ENCODE measurements around the gene PMM2.
"Not testable (repeated sequence)": the region's sequence is repeated elsewhere in the genome, so short reads cannot be mapped to it uniquely, and the experiment has no call there.

PMM2 gene

DNA sequence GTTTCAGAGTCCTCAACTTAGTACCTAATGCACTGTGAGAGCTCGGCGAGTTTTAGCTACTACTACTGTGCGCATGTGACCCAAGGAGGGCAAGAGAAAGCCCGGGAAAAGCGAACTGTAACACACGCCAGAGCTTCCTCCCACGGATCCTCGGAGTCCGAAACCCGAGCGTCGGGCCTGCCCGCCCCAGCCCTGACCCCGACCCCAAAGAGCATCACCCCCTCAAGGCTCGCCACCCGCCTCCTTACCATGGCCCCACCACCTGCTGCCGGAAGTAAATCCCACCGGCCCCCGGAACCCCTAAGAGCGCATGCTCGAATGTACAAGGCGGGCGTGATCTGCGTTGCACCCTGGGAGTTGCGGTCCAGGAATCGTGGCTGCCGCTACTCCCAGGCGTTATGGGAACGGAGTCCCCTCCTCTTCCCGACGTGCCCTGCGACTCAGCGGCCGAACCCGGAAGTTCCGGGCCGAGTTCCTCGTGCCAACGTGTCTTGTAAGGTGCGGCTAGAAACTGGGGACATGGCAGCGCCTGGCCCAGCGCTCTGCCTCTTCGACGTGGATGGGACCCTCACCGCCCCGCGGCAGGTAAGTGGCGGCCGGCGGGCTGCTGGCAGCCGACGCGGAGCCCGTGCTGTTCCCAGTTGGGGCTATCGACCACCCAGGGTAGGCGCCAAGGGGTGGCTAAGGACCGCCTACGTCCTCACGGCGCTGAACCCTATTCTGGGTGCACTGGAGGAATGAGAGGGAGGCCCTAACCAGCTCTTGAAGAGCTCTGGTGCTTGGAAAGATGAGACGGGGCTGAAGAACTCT lies at the start of gene PMM2, which contains the start of gene TMEM186:
Gene PMM2, plus strand, starts transcription at position 476 of the 810 bp plus-strand sequence. Its CDS starts 44 bp downstream, at position 520.
Gene TMEM186, minus strand, starts transcription at position 276 of the 810 bp plus-strand sequence. Its CDS starts 25 bp downstream, at position 251.
- no peaks in the 10 kb centered on the region for H3K27me3 ChIP-seq (replicated peaks)
- peaks cover 12% of the 10 kb centered on the region for H3K36me3 ChIP-seq (replicated peaks)
- TF ChIP-seq, protein P1, sequence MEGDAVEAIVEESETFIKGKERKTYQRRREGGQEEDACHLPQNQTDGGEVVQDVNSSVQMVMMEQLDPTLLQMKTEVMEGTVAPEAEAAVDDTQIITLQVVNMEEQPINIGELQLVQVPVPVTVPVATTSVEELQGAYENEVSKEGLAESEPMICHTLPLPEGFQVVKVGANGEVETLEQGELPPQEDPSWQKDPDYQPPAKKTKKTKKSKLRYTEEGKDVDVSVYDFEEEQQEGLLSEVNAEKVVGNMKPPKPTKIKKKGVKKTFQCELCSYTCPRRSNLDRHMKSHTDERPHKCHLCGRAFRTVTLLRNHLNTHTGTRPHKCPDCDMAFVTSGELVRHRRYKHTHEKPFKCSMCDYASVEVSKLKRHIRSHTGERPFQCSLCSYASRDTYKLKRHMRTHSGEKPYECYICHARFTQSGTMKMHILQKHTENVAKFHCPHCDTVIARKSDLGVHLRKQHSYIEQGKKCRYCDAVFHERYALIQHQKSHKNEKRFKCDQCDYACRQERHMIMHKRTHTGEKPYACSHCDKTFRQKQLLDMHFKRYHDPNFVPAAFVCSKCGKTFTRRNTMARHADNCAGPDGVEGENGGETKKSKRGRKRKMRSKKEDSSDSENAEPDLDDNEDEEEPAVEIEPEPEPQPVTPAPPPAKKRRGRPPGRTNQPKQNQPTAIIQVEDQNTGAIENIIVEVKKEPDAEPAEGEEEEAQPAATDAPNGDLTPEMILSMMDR (IDR thresholded peaks at IDR 0.05; ENCODE audit: low read depth, low read length, missing control alignments): no peak
- peak within 1 kb of the TSS; percentile 92 for H3K27ac ChIP-seq
- in situ Hi-C loops (cut with HindIII; ENCODE audit: low pct_ligation_motif_present, low sequenced_read_pairs): no loop called here
- H3K4me3 ChIP-seq (ENCODE audit: low read depth, low read length): peak within 1 kb of the TSS; percentile 98
- DNase-seq: peak; percentile 95

DNA sequence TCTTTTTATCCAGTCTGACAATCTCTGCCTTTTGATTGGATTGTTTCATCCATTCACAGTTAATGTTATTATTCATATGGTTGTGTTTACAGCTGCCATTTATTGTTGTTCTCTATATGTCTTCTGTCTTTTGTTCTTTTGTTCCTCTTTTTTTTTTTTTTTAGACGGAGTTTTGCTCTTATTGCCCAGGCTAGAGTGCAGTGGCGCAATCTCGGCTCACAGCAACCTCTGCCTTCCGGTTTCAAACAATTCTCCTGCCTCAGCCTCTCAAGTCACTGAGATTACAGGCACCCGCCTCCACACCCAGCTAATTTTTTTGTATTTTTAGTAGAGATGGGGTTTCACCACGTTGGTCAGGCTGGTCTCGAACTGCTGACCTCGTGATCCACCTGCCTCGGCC lies 48.7 kb upstream of the PMM2 start:
- H3K27ac ChIP-seq; H3K27me3 ChIP-seq (replicated peaks); H3K4me3 ChIP-seq (ENCODE audit: low read depth, low read length); H3K36me3 ChIP-seq (replicated peaks); DNase-seq; in situ Hi-C loops (cut with HindIII; ENCODE audit: low pct_ligation_motif_present, low sequenced_read_pairs): not testable (repeated sequence)

DNA sequence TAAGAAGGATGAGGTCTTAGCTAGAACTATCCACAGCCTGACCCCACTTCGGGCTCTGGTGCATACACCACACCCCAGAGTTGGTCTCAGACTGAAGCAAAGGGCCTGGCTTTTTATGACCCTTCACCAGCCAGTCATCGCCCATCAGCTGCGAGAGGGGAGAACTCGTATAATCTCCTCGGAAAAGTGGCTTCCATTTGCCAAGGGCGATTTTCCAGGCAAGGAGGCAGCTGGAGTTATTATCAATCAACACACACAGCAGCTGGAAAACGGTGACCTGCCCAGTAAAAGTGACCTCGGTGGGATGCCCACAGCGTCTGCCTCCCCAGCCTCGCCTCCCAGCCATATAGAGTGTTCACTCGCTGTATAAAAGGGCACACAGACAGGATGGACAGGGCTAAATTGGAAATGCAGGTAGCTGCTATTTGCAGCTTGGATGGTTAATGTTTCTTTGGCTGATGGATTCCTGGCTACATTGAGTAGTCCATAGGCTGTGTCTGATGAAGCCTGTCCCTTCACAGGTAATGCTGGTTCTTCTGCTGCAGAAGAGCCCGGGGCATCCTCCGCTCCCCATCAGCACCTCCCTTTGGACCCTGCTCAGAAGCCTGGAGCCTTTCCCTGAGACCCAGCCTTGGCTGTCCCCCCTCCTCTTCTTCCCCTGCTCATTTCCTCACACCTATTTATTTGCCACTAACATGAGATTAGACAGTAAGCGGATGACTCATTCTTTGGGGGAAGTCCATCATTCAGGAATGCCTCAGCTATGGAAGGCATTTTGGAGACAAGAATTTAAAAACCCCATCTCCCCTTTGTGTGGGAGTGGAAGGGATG lies 45.9 kb upstream of the PMM2 start:
- in situ Hi-C loops (cut with HindIII; ENCODE audit: low pct_ligation_motif_present, low sequenced_read_pairs): no loop called here
- Histone ChIP-seq H3K27me3 (replicated peaks) (no peaks in the 10 kb centered on the region), H3K4me3 (ENCODE audit: low read depth, low read length) (no peak overlapping the region), H3K27ac (no peak overlapping the region), H3K36me3 (replicated peaks) (no peaks in the 10 kb centered on the region)
- TF ChIP-seq, protein P1 (IDR thresholded peaks at IDR 0.05; ENCODE audit: low read depth, low read length, missing control alignments): no peak
- DNase-seq: peak; percentile 57

DNA sequence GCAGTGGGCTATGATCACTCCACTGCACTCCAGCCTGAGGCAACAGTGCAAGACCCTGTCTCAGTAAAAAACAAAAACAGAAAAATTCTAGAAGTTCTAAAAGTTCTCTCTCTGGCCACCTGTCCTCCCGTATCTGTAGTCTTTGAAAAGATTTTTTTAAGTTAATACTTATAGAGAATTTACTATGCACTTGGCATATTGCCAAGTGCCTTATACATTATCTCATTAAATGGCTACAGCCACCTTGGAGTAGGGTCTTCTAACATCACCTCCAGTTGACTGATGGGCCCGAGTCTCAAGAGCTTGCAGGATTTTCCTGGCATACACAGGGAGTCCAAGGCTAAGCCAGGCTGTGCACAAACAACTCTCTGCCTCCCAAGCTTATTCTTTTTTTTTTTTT lies 44.9 kb upstream of the PMM2 start:
- Histone ChIP-seq H3K27ac (no peak overlapping the region), H3K27me3 (replicated peaks) (no peaks in the 10 kb centered on the region), H3K4me3 (ENCODE audit: low read depth, low read length) (no peak overlapping the region), H3K36me3 (replicated peaks) (no peaks in the 10 kb centered on the region)
- in situ Hi-C loops (cut with HindIII; ENCODE audit: low pct_ligation_motif_present, low sequenced_read_pairs): no loop called here
- TF ChIP-seq, protein P1 (IDR thresholded peaks at IDR 0.05; ENCODE audit: low read depth, low read length, missing control alignments): no peak
- no peak for DNase-seq

DNA sequence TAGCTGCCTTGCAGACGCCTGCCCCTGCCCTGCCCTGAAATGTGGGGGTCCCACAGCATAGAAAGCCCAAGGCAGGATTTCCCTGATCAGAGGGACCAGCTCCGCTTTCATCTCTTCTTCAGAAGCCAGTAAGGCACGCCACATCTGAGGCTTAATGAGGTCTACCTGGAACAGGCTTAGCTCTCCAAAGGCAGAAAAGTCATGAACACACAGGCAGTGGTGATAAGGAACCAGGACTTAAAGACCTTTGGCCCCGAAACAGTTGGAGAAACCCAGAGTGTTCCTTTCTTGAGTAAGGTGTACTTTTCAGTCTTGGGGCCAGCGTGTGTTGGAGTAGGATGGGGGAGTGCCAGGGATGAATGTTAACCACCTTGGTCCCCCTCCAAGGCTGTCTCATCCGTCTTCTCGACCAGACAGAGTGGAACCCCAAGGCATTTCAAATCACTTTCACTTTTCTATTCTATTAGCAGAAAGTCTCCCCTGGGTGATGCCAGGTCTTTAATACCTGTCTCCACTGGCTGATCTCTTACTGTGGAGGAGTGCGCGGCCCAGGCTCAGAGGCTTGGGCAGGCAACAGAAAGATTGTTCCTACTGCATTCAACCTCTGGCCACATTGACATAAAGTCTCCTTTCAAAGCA lies 44.1 kb upstream of the PMM2 start:
- no peaks in the 10 kb centered on the region for H3K36me3 ChIP-seq (replicated peaks)
- TF ChIP-seq, protein P1 (IDR thresholded peaks at IDR 0.05; ENCODE audit: low read depth, low read length, missing control alignments): no peak

DNA sequence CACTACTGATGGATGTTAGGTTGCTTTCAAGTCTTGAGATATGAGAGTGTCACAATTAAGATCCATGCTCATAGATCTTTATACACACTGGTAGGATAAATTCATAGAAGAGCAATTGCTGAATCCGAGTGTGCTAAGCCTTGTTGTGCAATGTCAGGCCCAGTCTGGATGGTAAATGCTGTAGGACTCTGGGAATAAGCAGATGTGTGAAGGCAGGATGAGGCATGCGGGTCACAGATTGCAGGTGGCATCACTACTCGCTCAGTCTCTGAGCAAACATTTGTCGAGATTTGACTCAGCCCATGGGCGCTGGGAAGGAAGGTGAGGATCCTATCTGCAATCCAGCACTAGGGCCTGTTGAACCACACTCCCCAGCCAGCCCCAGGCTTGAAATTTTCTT lies 40.9 kb upstream of the PMM2 start:
- no peaks in the 10 kb centered on the region for H3K36me3 ChIP-seq (replicated peaks)
- H3K27ac ChIP-seq: no peak overlapping the region
- H3K4me3 ChIP-seq (ENCODE audit: low read depth, low read length): no peak overlapping the region
- no peaks in the 10 kb centered on the region for H3K27me3 ChIP-seq (replicated peaks)
- DNase-seq: no peak
- TF ChIP-seq, protein P1 (IDR thresholded peaks at IDR 0.05; ENCODE audit: low read depth, low read length, missing control alignments): no peak
- in situ Hi-C loops (cut with HindIII; ENCODE audit: low pct_ligation_motif_present, low sequenced_read_pairs): no loop called here

More for the DNA sequence above, 44.1 kb upstream of the PMM2 start:
- Histone ChIP-seq H3K27ac (no peak overlapping the region), H3K27me3 (replicated peaks) (no peaks in the 10 kb centered on the region), H3K4me3 (ENCODE audit: low read depth, low read length) (no peak overlapping the region)
- DNase-seq: no peak
- in situ Hi-C loops (cut with HindIII; ENCODE audit: low pct_ligation_motif_present, low sequenced_read_pairs): no loop called here
